ENCODE measurements around the gene PAX5. TPM values are rescaled to one million over a fixed set of nuclear protein-coding genes. Genes with fewer than 3 reads are reported as not detected.

The PAX5 gene
- total RNA-seq, 1 donor from 2014 or later, result 1.3 TPM

DNA sequence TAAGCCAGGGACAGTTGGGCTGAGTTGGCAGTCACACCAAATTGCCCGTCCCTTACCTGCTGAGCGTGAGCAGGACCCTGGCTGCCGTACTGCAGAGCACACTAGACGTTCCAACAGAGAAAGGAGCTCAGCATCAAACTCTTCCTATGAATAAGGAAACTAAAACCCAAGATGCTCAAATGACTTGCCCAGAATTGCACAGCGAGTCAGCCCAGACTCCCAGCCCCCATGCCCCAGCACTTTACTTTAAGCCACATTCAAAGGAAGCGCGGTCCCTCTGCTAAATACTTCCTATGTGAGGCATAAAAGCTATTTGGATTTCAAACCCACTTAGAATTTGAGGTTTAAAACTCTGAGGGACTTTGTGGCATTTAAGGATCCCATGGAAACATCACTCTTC is 23.9 kb downstream of the PAX5 start:
- TF ChIP-seq, protein P1, sequence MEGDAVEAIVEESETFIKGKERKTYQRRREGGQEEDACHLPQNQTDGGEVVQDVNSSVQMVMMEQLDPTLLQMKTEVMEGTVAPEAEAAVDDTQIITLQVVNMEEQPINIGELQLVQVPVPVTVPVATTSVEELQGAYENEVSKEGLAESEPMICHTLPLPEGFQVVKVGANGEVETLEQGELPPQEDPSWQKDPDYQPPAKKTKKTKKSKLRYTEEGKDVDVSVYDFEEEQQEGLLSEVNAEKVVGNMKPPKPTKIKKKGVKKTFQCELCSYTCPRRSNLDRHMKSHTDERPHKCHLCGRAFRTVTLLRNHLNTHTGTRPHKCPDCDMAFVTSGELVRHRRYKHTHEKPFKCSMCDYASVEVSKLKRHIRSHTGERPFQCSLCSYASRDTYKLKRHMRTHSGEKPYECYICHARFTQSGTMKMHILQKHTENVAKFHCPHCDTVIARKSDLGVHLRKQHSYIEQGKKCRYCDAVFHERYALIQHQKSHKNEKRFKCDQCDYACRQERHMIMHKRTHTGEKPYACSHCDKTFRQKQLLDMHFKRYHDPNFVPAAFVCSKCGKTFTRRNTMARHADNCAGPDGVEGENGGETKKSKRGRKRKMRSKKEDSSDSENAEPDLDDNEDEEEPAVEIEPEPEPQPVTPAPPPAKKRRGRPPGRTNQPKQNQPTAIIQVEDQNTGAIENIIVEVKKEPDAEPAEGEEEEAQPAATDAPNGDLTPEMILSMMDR (IDR thresholded peaks at IDR 0.05; ENCODE audit: unreplicated experiment), result no peak
- H3K4me3 Mint-ChIP-seq (ENCODE audit: unreplicated experiment), result no peak overlapping the region
- no peak overlapping the region for H3K27ac Mint-ChIP-seq (ENCODE audit: unreplicated experiment)
- H3K9me3 Mint-ChIP-seq (ENCODE audit: unreplicated experiment), result no peaks in the 10 kb centered on the region
- H3K4me1 Mint-ChIP-seq (ENCODE audit: unreplicated experiment), result no peaks in the 10 kb centered on the region
- no peak for DNase-seq (ENCODE audit: low spot score)
- peaks cover 3% of the 10 kb centered on the region for H3K27me3 Mint-ChIP-seq (ENCODE audit: unreplicated experiment)
- H3K36me3 Mint-ChIP-seq (ENCODE audit: low read depth, unreplicated experiment), result no peaks in the 10 kb centered on the region

DNA sequence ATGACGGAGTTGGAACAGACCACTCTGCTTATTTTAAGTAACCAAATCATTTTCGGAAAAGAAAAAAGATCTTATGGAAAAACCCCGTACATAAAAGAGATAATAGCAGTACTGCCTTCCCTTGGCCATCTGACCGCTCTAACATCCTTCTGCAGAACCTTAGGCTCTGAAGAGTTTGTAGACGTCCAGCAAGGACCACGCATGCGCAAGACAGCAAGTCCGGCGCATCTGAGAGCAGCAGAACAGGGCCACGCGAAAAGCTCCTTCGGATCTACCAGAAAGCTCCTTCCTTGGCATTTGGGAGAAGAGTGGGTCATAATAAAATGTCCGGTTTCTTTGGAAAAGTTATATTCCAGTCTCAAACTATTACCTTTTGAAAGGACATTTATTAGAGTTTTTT is 26.8 kb downstream of the PAX5 start:
- Mint-ChIP-seq H3K4me3 (ENCODE audit: unreplicated experiment) (no peak overlapping the region), H3K27me3 (ENCODE audit: unreplicated experiment) (peaks cover 7% of the 10 kb centered on the region), H3K9me3 (ENCODE audit: unreplicated experiment) (no peaks in the 10 kb centered on the region), H3K27ac (ENCODE audit: unreplicated experiment) (no peak overlapping the region), H3K4me1 (ENCODE audit: unreplicated experiment) (peaks cover 3% of the 10 kb centered on the region), H3K36me3 (ENCODE audit: low read depth, unreplicated experiment) (no peaks in the 10 kb centered on the region)
- TF ChIP-seq, protein P1 (IDR thresholded peaks at IDR 0.05; ENCODE audit: unreplicated experiment), result no peak
- no peak for DNase-seq (ENCODE audit: low spot score)

DNA sequence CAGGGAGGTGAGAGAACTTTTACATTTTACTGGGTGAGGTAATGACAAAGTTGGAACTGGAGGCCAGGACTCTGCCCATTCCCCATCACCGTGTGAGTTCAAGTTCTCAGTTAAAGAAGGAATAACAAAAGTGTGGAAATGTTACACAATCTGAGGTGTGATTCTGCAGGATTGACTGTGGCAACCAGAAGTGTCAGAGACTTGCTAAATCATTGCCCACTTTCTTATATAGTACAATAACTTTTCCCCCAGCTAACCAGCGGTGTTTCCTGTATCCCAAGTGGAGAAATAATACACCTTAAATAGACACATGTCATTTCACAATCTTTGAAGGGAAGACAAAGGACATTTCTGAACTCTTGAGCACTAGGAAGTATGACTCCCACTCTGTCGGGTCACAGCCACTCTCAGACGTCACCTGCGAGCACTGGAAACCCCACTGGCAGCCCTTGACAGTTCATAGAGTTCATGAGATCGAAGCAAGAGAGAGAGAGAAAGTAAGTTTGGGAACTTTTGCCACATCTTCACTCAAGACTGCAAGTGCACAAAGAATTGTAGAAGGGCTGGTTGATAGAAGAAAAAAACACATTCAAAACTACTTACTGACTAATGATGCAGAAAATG is 28.4 kb downstream of the PAX5 start:
- peaks cover 3% of the 10 kb centered on the region for H3K4me1 Mint-ChIP-seq (ENCODE audit: unreplicated experiment)
- no peak for DNase-seq (ENCODE audit: low spot score)
- H3K9me3 Mint-ChIP-seq (ENCODE audit: unreplicated experiment), result no peaks in the 10 kb centered on the region
- H3K36me3 Mint-ChIP-seq (ENCODE audit: low read depth, unreplicated experiment), result no peaks in the 10 kb centered on the region
- no peak overlapping the region for H3K4me3 Mint-ChIP-seq (ENCODE audit: unreplicated experiment)
- H3K27me3 Mint-ChIP-seq (ENCODE audit: unreplicated experiment), result peaks cover 8% of the 10 kb centered on the region
- H3K27ac Mint-ChIP-seq (ENCODE audit: unreplicated experiment), result no peak overlapping the region
- TF ChIP-seq, protein P1 (IDR thresholded peaks at IDR 0.05; ENCODE audit: unreplicated experiment), result no peak

DNA sequence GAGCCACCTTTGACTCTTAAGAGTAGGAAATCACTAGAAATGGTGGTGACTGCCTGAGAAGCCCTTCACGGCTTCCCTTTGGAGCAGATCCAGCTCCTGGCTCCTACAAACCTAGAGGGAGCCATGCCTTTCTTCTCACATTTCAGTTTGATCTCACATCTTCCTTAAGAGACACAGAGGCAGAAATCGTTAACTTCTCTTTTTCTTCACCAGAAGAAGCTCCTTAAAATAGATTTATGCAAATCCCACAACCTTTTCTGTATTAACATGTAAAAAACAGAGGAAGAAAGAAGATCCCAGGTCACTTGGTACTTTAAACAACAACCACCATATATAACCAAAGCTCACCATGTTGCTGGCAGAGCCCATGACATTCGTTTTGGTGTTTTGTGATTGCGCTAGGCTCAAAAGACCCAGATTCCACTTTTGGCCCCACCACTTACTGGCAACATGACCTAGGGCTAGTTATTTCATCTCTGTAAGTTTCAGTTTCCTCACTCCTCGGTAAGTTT is 29.6 kb downstream of the PAX5 start:
- Mint-ChIP-seq H3K36me3 (ENCODE audit: low read depth, unreplicated experiment) (no peaks in the 10 kb centered on the region), H3K4me3 (ENCODE audit: unreplicated experiment) (no peak overlapping the region), H3K9me3 (ENCODE audit: unreplicated experiment) (no peaks in the 10 kb centered on the region), H3K4me1 (ENCODE audit: unreplicated experiment) (peaks cover 3% of the 10 kb centered on the region), H3K27me3 (ENCODE audit: unreplicated experiment) (peaks cover 8% of the 10 kb centered on the region), H3K27ac (ENCODE audit: unreplicated experiment) (no peak overlapping the region)
- DNase-seq (ENCODE audit: low spot score), result no peak
- TF ChIP-seq, protein P1 (IDR thresholded peaks at IDR 0.05; ENCODE audit: unreplicated experiment), result no peak

DNA sequence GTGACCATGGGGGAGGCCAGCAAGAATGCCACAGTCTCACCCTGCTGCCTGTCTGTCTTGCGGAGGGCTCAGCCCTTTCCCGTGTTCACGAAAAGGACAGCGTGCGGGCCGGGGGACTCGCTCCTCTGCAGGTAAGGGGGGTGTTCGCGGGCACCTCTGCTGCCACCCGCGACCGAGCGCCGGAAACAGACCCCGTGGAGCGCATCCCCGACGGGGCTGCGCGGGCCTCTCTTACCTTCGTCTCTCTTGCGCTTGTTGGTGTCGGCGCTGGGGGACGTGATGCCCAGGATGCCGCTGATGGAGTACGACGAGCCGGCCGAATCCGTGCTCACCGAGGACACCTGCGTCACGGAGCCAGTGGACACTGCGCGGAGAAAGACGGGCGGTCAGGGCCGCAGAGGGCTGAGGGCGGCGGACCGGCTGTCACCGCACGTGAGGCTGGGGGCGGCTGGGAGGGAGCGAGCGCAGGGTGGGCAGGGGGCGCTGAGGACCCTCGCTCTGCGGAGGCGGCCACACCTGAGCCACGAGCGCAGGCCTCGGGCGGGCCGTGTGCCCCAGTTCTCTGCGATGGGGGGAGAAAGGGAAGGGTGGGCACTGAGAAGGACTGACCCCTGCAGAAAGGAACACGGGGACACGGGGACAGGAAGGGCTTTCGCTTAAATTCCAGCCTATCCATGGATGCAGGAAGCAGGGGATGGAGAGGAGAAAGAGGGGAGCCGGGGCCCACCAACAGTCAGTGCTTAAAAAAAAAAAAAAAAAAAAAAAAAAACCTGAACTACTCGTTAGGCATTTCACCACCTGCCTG is 31.5 kb downstream of the PAX5 start:
- Mint-ChIP-seq H3K4me1 (ENCODE audit: unreplicated experiment) (peaks cover 3% of the 10 kb centered on the region), H3K27ac (ENCODE audit: unreplicated experiment) (peak overlapping the region; percentile 52), H3K36me3 (ENCODE audit: low read depth, unreplicated experiment) (no peaks in the 10 kb centered on the region), H3K4me3 (ENCODE audit: unreplicated experiment) (peak overlapping the region; percentile 42), H3K27me3 (ENCODE audit: unreplicated experiment) (peaks cover 11% of the 10 kb centered on the region), H3K9me3 (ENCODE audit: unreplicated experiment) (no peaks in the 10 kb centered on the region)
- no peak for DNase-seq (ENCODE audit: low spot score)
- TF ChIP-seq, protein P1 (IDR thresholded peaks at IDR 0.05; ENCODE audit: unreplicated experiment), result no peak

All from endothelial cell (in vitro differentiated cells).